ENCODE data around the gene PTPN23. TPM values are rescaled to one million over a fixed set of nuclear protein-coding genes. Genes with fewer than 3 reads are reported as not detected.

The PTPN23 gene
- total RNA-seq, 1 donor, result 30.0 TPM

DNA sequence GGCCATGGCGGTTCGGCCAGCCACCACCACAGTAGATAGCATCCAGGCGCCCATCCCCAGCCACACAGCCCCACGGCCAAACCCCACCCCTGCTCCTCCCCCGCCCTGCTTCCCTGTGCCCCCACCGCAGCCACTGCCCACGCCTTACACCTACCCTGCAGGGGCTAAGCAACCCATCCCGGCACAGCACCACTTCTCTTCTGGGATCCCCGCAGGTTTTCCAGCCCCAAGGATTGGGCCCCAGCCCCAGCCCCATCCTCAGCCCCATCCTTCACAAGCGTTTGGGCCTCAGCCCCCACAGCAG lies 29.5 kb downstream of the PTPN23 start:
- Histone ChIP-seq H3K27ac (ENCODE audit: low read depth, low read length) (no peak overlapping the region), H3K4me1 (ENCODE audit: insufficient read depth, low read length) (peaks cover 1% of the 10 kb centered on the region), H3K9me3 (ENCODE audit: low read depth, low read length) (no peaks in the 10 kb centered on the region), H2AFZ (ENCODE audit: low read length) (no peak overlapping the region), H4K20me1 (ENCODE audit: insufficient read depth, low read length) (peaks cover 17% of the 10 kb centered on the region), H3K79me2 (ENCODE audit: insufficient read depth, low read length) (peaks cover 10% of the 10 kb centered on the region), H3K4me2 (ENCODE audit: insufficient read depth, low read length) (no peak overlapping the region), H3K4me3 (ENCODE audit: insufficient read depth, low read length) (no peak overlapping the region), H3K27me3 (ENCODE audit: insufficient read depth, low read length) (no peaks in the 10 kb centered on the region), H3K36me3 (ENCODE audit: insufficient read depth, low read length) (peaks cover 52% of the 10 kb centered on the region)
- DNase-seq (ENCODE audit: insufficient read length, low spot score, missing footprints), result peak; percentile 36
- TF ChIP-seq, protein P1, sequence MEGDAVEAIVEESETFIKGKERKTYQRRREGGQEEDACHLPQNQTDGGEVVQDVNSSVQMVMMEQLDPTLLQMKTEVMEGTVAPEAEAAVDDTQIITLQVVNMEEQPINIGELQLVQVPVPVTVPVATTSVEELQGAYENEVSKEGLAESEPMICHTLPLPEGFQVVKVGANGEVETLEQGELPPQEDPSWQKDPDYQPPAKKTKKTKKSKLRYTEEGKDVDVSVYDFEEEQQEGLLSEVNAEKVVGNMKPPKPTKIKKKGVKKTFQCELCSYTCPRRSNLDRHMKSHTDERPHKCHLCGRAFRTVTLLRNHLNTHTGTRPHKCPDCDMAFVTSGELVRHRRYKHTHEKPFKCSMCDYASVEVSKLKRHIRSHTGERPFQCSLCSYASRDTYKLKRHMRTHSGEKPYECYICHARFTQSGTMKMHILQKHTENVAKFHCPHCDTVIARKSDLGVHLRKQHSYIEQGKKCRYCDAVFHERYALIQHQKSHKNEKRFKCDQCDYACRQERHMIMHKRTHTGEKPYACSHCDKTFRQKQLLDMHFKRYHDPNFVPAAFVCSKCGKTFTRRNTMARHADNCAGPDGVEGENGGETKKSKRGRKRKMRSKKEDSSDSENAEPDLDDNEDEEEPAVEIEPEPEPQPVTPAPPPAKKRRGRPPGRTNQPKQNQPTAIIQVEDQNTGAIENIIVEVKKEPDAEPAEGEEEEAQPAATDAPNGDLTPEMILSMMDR (IDR thresholded peaks at IDR 0.05; ENCODE audit: extremely low read depth, low read depth, low read length), result no peak

DNA sequence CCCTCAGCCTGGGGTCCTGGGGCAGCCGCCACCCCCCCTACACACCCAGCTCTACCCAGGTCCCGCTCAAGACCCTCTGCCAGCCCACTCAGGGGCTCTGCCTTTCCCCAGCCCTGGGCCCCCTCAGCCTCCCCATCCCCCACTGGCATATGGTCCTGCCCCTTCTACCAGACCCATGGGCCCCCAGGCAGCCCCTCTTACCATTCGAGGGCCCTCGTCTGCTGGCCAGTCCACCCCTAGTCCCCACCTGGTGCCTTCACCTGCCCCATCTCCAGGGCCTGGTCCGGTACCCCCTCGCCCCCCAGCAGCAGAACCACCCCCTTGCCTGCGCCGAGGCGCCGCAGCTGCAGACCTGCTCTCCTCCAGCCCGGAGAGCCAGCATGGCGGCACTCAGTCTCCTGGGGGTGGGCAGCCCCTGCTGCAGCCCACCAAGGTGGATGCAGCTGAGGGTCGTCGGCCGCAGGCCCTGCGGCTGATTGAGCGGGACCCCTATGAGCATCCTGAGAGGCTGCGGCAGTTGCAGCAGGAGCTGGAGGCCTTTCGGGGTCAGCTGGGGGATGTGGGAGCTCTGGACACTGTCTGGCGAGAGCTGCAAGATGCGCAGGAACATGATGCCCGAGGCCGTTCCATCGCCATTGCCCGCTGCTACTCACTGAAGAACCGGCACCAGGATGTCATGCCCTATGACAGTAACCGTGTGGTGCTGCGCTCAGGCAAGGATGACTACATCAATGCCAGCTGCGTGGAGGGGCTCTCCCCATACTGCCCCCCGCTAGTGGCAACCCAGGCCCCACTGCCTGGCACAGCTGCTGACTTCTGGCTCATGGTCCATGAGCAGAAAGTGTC lies 30.2 kb downstream of the PTPN23 start:
- no peaks in the 10 kb centered on the region for H3K4me1 ChIP-seq (ENCODE audit: insufficient read depth, low read length)
- H3K9me3 ChIP-seq (ENCODE audit: low read depth, low read length), result no peaks in the 10 kb centered on the region
- H3K79me2 ChIP-seq (ENCODE audit: insufficient read depth, low read length), result peaks cover 4% of the 10 kb centered on the region
- H3K27me3 ChIP-seq (ENCODE audit: insufficient read depth, low read length), result no peaks in the 10 kb centered on the region
- peak; percentile 72 for DNase-seq (ENCODE audit: insufficient read length, low spot score, missing footprints)
- H3K4me2 ChIP-seq (ENCODE audit: insufficient read depth, low read length), result no peak overlapping the region
- peaks cover 52% of the 10 kb centered on the region for H3K36me3 ChIP-seq (ENCODE audit: insufficient read depth, low read length)
- no peak overlapping the region for H3K4me3 ChIP-seq (ENCODE audit: insufficient read depth, low read length)
- H2AFZ ChIP-seq (ENCODE audit: low read length), result no peak overlapping the region
- TF ChIP-seq, protein P1 (IDR thresholded peaks at IDR 0.05; ENCODE audit: extremely low read depth, low read depth, low read length), result no peak
- H4K20me1 ChIP-seq (ENCODE audit: insufficient read depth, low read length), result peaks cover 10% of the 10 kb centered on the region
- H3K27ac ChIP-seq (ENCODE audit: low read depth, low read length), result no peak overlapping the region

DNA sequence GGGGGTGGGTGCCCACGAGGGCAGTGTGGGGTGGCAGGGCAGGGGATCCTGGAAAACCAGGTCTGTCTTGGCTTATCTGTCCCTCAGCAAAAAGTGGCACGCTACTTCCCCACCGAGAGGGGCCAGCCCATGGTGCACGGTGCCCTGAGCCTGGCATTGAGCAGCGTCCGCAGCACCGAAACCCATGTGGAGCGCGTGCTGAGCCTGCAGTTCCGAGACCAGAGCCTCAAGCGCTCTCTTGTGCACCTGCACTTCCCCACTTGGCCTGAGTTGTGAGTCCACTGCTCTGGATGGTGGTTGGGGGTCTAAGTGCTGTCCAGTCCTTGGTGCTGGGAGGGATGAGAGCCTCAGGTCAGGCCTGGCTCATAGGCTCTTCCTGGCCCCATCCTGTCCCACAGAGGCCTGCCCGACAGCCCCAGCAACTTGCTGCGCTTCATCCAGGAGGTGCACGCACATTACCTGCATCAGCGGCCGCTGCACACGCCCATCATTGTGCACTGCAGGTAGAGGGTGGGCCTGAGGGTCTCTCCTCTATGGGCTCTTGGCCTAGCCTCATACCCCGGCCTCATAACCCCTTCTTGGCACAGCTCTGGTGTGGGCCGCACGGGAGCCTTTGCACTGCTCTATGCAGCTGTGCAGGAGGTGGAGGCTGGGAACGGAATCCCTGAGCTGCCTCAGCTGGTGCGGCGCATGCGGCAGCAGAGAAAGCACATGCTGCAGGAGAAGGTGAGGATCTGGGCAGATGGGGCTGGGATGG lies 31.1 kb downstream of the PTPN23 start:
- Histone ChIP-seq H2AFZ (ENCODE audit: low read length) (no peak overlapping the region), H3K36me3 (ENCODE audit: insufficient read depth, low read length) (peaks cover 52% of the 10 kb centered on the region)

GRCh38 chr3:47412453-47412756 lies 31.6 kb downstream of the PTPN23 start:
- Histone ChIP-seq H3K27ac (ENCODE audit: low read depth, low read length) (no peak overlapping the region), H3K4me3 (ENCODE audit: insufficient read depth, low read length) (no peak overlapping the region), H3K27me3 (ENCODE audit: insufficient read depth, low read length) (no peaks in the 10 kb centered on the region), H3K36me3 (ENCODE audit: insufficient read depth, low read length) (peaks cover 50% of the 10 kb centered on the region), H3K4me2 (ENCODE audit: insufficient read depth, low read length) (no peak overlapping the region), H3K79me2 (ENCODE audit: insufficient read depth, low read length) (no peaks in the 10 kb centered on the region), H2AFZ (ENCODE audit: low read length) (no peak overlapping the region), H3K4me1 (ENCODE audit: insufficient read depth, low read length) (no peaks in the 10 kb centered on the region), H3K9me3 (ENCODE audit: low read depth, low read length) (no peaks in the 10 kb centered on the region), H4K20me1 (ENCODE audit: insufficient read depth, low read length) (peaks cover 7% of the 10 kb centered on the region)
- DNase-seq (ENCODE audit: insufficient read length, low spot score, missing footprints), result peak; percentile 82
- TF ChIP-seq, protein P1 (IDR thresholded peaks at IDR 0.05; ENCODE audit: extremely low read depth, low read depth, low read length), result no peak

More for the DNA sequence above, 31.1 kb downstream of the PTPN23 start:
- peak; percentile 87 for DNase-seq (ENCODE audit: insufficient read length, low spot score, missing footprints)
- TF ChIP-seq, protein P1 (IDR thresholded peaks at IDR 0.05; ENCODE audit: extremely low read depth, low read depth, low read length), result no peak
- Histone ChIP-seq H3K9me3 (ENCODE audit: low read depth, low read length) (no peaks in the 10 kb centered on the region), H3K79me2 (ENCODE audit: insufficient read depth, low read length) (no peaks in the 10 kb centered on the region), H3K4me3 (ENCODE audit: insufficient read depth, low read length) (no peak overlapping the region), H4K20me1 (ENCODE audit: insufficient read depth, low read length) (peaks cover 7% of the 10 kb centered on the region), H3K27ac (ENCODE audit: low read depth, low read length) (no peak overlapping the region), H3K4me1 (ENCODE audit: insufficient read depth, low read length) (no peaks in the 10 kb centered on the region), H3K4me2 (ENCODE audit: insufficient read depth, low read length) (no peak overlapping the region), H3K27me3 (ENCODE audit: insufficient read depth, low read length) (no peaks in the 10 kb centered on the region)

Measured in osteoblast (primary cell).